HCT116 (cell line): ENCODE data around the gene PRXL2A. TPM values are rescaled to one million over a fixed set of nuclear protein-coding genes. Genes with fewer than 3 reads are reported as not detected.

Experiments
- ATAC-seq: fragments of 200-7000 bp; cut with Tn5 transposase; 2 replicates; pipeline ENCODE4 v1.9.1; 2020; ENCODE audit warnings: mild to moderate bottlenecking, moderate library complexity
- BruUV-seq: library from RNA; stranded (reverse); fragments of 400-500 nt; replicated peaks from 2 replicates; lab custom pipeline; 2021; lab: Mats Ljungman, UMichigan
- CTCF ChIA-PET: fragments of 300-600 bp; sonication (Branson Sonifier 250); formaldehyde crosslinking; loops from one replicate; lab custom pipeline; 2021; ENCODE audit warnings: antibody characterized with exemption; lab: Charles Lee
- POLR2A ChIA-PET: fragments of 300-600, 350-600 bp; sonication (Branson Sonifier 250); formaldehyde crosslinking; loops from one replicate; lab custom pipeline; 2021; ENCODE audit warnings: antibody characterized with exemption; lab: Charles Lee
- RAD21 ChIA-PET, 2 experiments: fragments of 300-600 bp; sonication (Branson Sonifier 250); formaldehyde crosslinking; loops; one replicate each; lab custom pipeline; 2023; ENCODE audit warnings: low total read pairs in 2 of 2; ENCODE audit not compliant: uncharacterized antibody in 2 of 2, unreplicated experiment in 2 of 2, low non-redundant PET in 1 of 2; lab: Charles Lee
- DNase-seq: peaks from one replicate; pipeline ENCODE4 v3.0.0-alpha.2; 2010; ENCODE audit warnings: low read depth, low spot score
- H2AFZ ChIP-seq: fragments of 200-600 bp; shearing (Covaris generic), sonication (generic); 2 replicates; pipeline ENCODE4 v1.6.1; 2017; ENCODE audit warnings: low read depth, mixed run types, mixed read lengths, antibody characterized with exemption, low read length; ENCODE audit not compliant: poor library complexity, severe bottlenecking
- H3K27ac ChIP-seq: 2 replicates; pipeline ENCODE4 v1.5.1; 2012; ENCODE audit warnings: low read depth, low read length
- H3K27me3 ChIP-seq: fragments of 200-600 bp; sonication (generic); 2 replicates; pipeline ENCODE4 v1.6.1; 2016; ENCODE audit warnings: mixed run types, low read length, mixed read lengths; ENCODE audit not compliant: insufficient read depth
- H3K36me3 ChIP-seq, 2 experiments: fragments of 200-500 bp in 1 of 2; fragments of 200-600 bp in 1 of 2; sonication (Bioruptor generic) in 1 of 2; sonication (generic) in 1 of 2; 2 replicates each; pipeline versions ENCODE4 v1.5.1 to v1.6.1; 2014 to 2016; ENCODE audit warnings: low read length in 2 of 2, inconsistent platforms in 1 of 2, mixed read lengths in 1 of 2, mixed run types in 1 of 2; ENCODE audit not compliant: insufficient read depth in 2 of 2, control insufficient read depth in 1 of 2
- H3K4me1 ChIP-seq, 2 experiments: fragments of 200-600 bp in 1 of 2; sonication (generic) in 1 of 2; 2 replicates each; pipeline versions ENCODE4 v1.5.1 to v1.6.1; 2012 to 2017; ENCODE audit warnings: low read length in 2 of 2, inconsistent platforms in 1 of 2, mild to moderate bottlenecking in 1 of 2, mixed read lengths in 1 of 2, mixed run types in 1 of 2, moderate library complexity in 1 of 2; ENCODE audit not compliant: insufficient read depth in 2 of 2, control insufficient read depth in 1 of 2
- H3K4me2 ChIP-seq: fragments of 200-600 bp; sonication (generic); 2 replicates; pipeline ENCODE4 v1.6.1; 2017; ENCODE audit warnings: mixed run types, low read length, mixed read lengths
- H3K4me3 ChIP-seq, 2 experiments: fragments of 200-600 bp in 1 of 2; sonication (generic) in 1 of 2; replicated peaks in 1 of 2; 2 replicates each; pipeline ENCODE4 v1.5.1; 2011 to 2016; ENCODE audit warnings: low read length in 2 of 2, control low read depth in 1 of 2, low read depth in 1 of 2, mild to moderate bottlenecking in 1 of 2, mixed read lengths in 1 of 2, mixed run types in 1 of 2
- H3K79me2 ChIP-seq: fragments of 200-600 bp; sonication (generic); 2 replicates; pipeline ENCODE4 v1.6.1; 2017; ENCODE audit warnings: mild to moderate bottlenecking, mixed run types, low read length, moderate library complexity, mixed read lengths; ENCODE audit not compliant: insufficient read depth
- H3K9ac ChIP-seq: fragments of 200-600 bp; sonication (generic); 2 replicates; pipeline ENCODE4 v1.6.1; 2016; ENCODE audit warnings: low read length, mixed read lengths
- H3K9me2 ChIP-seq: fragments of 200-600 bp; sonication (generic), shearing (Covaris generic); 2 replicates; pipeline ENCODE4 v1.6.1; 2017; ENCODE audit warnings: mixed run types, mild to moderate bottlenecking, moderate library complexity; ENCODE audit not compliant: insufficient read depth
- H3K9me3 ChIP-seq, 2 experiments: fragments of 200-500 bp in 1 of 2; fragments of 200-600 bp in 1 of 2; sonication (Bioruptor generic) in 1 of 2; sonication (generic) in 1 of 2; 2 replicates each; pipeline ENCODE4 v1.6.1; 2014 to 2017; ENCODE audit warnings: low read length in 2 of 2, mixed read lengths in 2 of 2, inconsistent platforms in 1 of 2, low read depth in 1 of 2, mild to moderate bottlenecking in 1 of 2, mixed run types in 1 of 2, moderate library complexity in 1 of 2; ENCODE audit not compliant: control insufficient read depth in 1 of 2, insufficient read depth in 1 of 2
- H4K20me1 ChIP-seq: fragments of 200-600 bp; sonication (generic), shearing (Covaris generic); 2 replicates; pipeline ENCODE4 v1.6.1; 2017; ENCODE audit warnings: mixed run types, mild to moderate bottlenecking, moderate library complexity; ENCODE audit not compliant: insufficient read depth
- CBX3 ChIP-seq: IDR thresholded peaks from 2 replicates; pipeline ENCODE4 v1.6.1; 2012; ENCODE audit warnings: low read depth
- EGR1 ChIP-seq: IDR thresholded peaks from 2 replicates; pipeline ENCODE4 v1.6.1; 2012; ENCODE audit warnings: low read depth
- ELF1 ChIP-seq: IDR thresholded peaks from 2 replicates; pipeline ENCODE4 v1.6.1; 2012; ENCODE audit warnings: low read depth, borderline replicate concordance
- EZH2 ChIP-seq: fragments of 200-600 bp; sonication (generic); IDR thresholded peaks from 2 replicates; pipeline ENCODE4 v1.6.1; 2017; ENCODE audit warnings: antibody characterized with exemption, mixed run types
- EZH2phosphoT487 ChIP-seq: fragments of 200-600 bp; IDR thresholded peaks from 2 replicates; pipeline ENCODE4 v1.6.1; 2018; ENCODE audit warnings: antibody characterized with exemption, borderline replicate concordance
- FOSL1 ChIP-seq: IDR thresholded peaks from 2 replicates; pipeline ENCODE4 v1.6.1; 2012; ENCODE audit warnings: low read depth
- JUND ChIP-seq: IDR thresholded peaks from 2 replicates; pipeline ENCODE4 v1.6.1; 2012
- POLR2A ChIP-seq: IDR thresholded peaks from 2 replicates; pipeline ENCODE4 v1.7.0; 2011; ENCODE audit warnings: borderline replicate concordance; ENCODE audit not compliant: insufficient read depth, insufficient read length; ENCODE audit errors: extremely low read depth
- POLR2AphosphoS5 ChIP-seq: IDR thresholded peaks from 2 replicates; pipeline ENCODE4 v1.6.1; 2011; ENCODE audit warnings: mild to moderate bottlenecking, low read depth, low read length, moderate library complexity
- RAD21 ChIP-seq: IDR thresholded peaks from 2 replicates; pipeline ENCODE4 v1.6.1; 2012; ENCODE audit warnings: low read depth, mild to moderate bottlenecking
- SIN3A ChIP-seq: IDR thresholded peaks from 2 replicates; pipeline ENCODE4 v1.6.1; 2012; ENCODE audit warnings: low read depth
- SRF ChIP-seq: IDR thresholded peaks from 2 replicates; pipeline ENCODE4 v1.6.1; 2012; ENCODE audit warnings: low read depth
- TCF7L2 ChIP-seq: IDR thresholded peaks from 2 replicates; pipeline ENCODE4 v1.7.0; 2011; ENCODE audit warnings: borderline replicate concordance, inconsistent platforms; ENCODE audit not compliant: insufficient read depth, insufficient read length; ENCODE audit errors: extremely low read depth
- YY1 ChIP-seq: IDR thresholded peaks from 2 replicates; pipeline ENCODE4 v1.6.1; 2011; ENCODE audit warnings: low read length, low read depth, moderate library complexity, mild to moderate bottlenecking; ENCODE audit not compliant: insufficient replicate concordance; ENCODE audit errors: extremely low read depth
- ZFX ChIP-seq: fragments of 450-650 bp; IDR thresholded peaks from 2 replicates; pipeline ENCODE4 v1.6.1; 2017
- intact Hi-C: fragments of 100-400 bp; cut with micrococcal nuclease; formaldehyde crosslinking; loops from 2 replicates; pipeline ENCODE4 v1.10.0; 2022
- total RNA-seq: library from RNA; stranded (reverse); gene quantifications from one replicate; pipeline ENCODE4 v1.2.1, GENCODE V29; 2021; ENCODE audit not compliant: unreplicated experiment
- TF ChIP-seq, protein P1 (sequence below): IDR thresholded peaks from 2 replicates; pipeline ENCODE4 v1.6.1; 2012
- TF ChIP-seq, protein P2 (sequence below): IDR thresholded peaks from 2 replicates; pipeline ENCODE4 v1.6.1; 2011; ENCODE audit warnings: mild to moderate bottlenecking, low read length, moderate library complexity; ENCODE audit not compliant: insufficient replicate concordance; ENCODE audit errors: extremely low read depth

Gene PRXL2A
- total RNA-seq, 1 experiment from 2014 or later, result 4.9 TPM

DNA sequence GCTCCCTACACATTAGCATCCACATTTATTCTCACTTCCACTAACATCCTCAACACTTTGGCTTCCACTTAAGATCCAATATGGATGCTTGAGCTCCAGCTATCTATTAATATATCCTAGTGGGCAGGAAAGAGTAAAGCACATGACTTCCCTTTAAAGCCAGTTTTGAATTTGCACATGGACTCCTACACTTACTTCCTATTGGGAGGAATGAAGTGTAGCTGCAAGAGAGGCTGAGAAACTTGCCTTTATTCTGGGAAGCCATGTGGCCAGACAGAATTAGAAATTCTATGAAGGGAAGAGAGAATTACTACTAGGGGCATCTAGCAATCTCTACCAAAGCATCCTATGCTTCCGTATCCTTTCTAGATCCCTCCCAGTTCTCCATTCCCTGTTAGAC lies 42.8 kb downstream of the PRXL2A start:
- ATAC-seq (no peak), DNase-seq (no peak)
- intact Hi-C loops, result no loop called here
- Histone ChIP-seq H2AFZ (no peak overlapping the region), H3K36me3 (no peaks in the 10 kb centered on the region), H3K9ac (no peak overlapping the region), H3K9me3 (peaks cover 0 to 5% of the 10 kb centered on the region in 2 experiments; a peak in 1 of 4 replicates), H3K4me1 (peaks cover 9 to 26% of the 10 kb centered on the region in 2 experiments), H3K4me2 (no peak overlapping the region), H3K27me3 (no peaks in the 10 kb centered on the region), H3K4me3 (no peak overlapping the region), H3K27ac (no peak overlapping the region), H3K79me2 (peaks cover 19% of the 10 kb centered on the region), H4K20me1 (no peaks in the 10 kb centered on the region), H3K9me2 (no peaks in the 10 kb centered on the region)
- ChIA-PET CTCF (interaction anchor here (1.5 kb wide), 1 partner anchor 54 kb away, joined by 5 read pairs; no protein-coding TSS in a partner anchor), POLR2A (no interaction called here), RAD21 (interaction anchor here in 1 of 2 experiments (1.9 kb wide), 1 partner anchor 54 kb away, joined by 5 read pairs; no protein-coding TSS in a partner anchor)
- no TSS peak for BruUV-seq
- TF ChIP-seq EGR1 (no peak), CBX3 (0 out of 2 replicates have a peak, but pooled peaks have one; percentile 15)

- CTCF ChIA-PET, result interaction anchor here (1.5 kb wide), 1 partner anchor 53 kb away, joined by 5 read pairs; no protein-coding TSS in a partner anchor
Observed at GRCh38 chr10:80452069-80452468, 43.7 kb downstream of the PRXL2A start.

More at GRCh38 chr10:80452069-80452468, 43.7 kb downstream of the PRXL2A start:
- Histone ChIP-seq H3K27ac (no peak overlapping the region), H3K9me3 (peaks cover 0 to 5% of the 10 kb centered on the region in 2 experiments; a peak in 1 of 4 replicates), H3K9me2 (no peaks in the 10 kb centered on the region), H4K20me1 (no peaks in the 10 kb centered on the region), H2AFZ (no peak overlapping the region), H3K79me2 (peaks cover 28% of the 10 kb centered on the region), H3K9ac (no peak overlapping the region), H3K27me3 (no peaks in the 10 kb centered on the region), H3K4me1 (peaks cover 16 to 35% of the 10 kb centered on the region in 2 experiments), H3K4me3 (no peak overlapping the region), H3K4me2 (no peak overlapping the region), H3K36me3 (no peaks in the 10 kb centered on the region)
- POLR2A ChIA-PET, result no interaction called here
- TF ChIP-seq EZH2phosphoT487 (no peak), ELF1 (no peak), EZH2 (no peak), POLR2AphosphoS5 (no peak), CBX3 (no peak), TCF7L2 (no peak), SRF (no peak), YY1 (no peak), ZFX (no peak), RAD21 (no peak), POLR2A (no peak), JUND (no peak), FOSL1 (no peak), SIN3A (no peak), EGR1 (no peak)
- TF ChIP-seq, protein P1, sequence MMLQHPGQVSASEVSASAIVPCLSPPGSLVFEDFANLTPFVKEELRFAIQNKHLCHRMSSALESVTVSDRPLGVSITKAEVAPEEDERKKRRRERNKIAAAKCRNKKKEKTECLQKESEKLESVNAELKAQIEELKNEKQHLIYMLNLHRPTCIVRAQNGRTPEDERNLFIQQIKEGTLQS, result no peak
- TF ChIP-seq, protein P2, sequence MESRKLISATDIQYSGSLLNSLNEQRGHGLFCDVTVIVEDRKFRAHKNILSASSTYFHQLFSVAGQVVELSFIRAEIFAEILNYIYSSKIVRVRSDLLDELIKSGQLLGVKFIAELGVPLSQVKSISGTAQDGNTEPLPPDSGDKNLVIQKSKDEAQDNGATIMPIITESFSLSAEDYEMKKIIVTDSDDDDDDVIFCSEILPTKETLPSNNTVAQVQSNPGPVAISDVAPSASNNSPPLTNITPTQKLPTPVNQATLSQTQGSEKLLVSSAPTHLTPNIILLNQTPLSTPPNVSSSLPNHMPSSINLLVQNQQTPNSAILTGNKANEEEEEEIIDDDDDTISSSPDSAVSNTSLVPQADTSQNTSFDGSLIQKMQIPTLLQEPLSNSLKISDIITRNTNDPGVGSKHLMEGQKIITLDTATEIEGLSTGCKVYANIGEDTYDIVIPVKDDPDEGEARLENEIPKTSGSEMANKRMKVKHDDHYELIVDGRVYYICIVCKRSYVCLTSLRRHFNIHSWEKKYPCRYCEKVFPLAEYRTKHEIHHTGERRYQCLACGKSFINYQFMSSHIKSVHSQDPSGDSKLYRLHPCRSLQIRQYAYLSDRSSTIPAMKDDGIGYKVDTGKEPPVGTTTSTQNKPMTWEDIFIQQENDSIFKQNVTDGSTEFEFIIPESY, result no peak
- intact Hi-C loops, result no loop called here
- no peak for DNase-seq
- ATAC-seq, result no peak
- RAD21 ChIA-PET, result no interaction called here
- no TSS peak for BruUV-seq
